ENCODE data around the gene SLC25A13. TPM values are rescaled to one million over a fixed set of nuclear protein-coding genes. Genes with fewer than 3 reads are reported as not detected.

SLC25A13 gene
- total and polyA plus RNA-seq, 2 of the 8 experiments (the other 6 are each of a cell fraction or from before 2014, with no cell fraction given): 30.8 to 85.4 TPM

DNA sequence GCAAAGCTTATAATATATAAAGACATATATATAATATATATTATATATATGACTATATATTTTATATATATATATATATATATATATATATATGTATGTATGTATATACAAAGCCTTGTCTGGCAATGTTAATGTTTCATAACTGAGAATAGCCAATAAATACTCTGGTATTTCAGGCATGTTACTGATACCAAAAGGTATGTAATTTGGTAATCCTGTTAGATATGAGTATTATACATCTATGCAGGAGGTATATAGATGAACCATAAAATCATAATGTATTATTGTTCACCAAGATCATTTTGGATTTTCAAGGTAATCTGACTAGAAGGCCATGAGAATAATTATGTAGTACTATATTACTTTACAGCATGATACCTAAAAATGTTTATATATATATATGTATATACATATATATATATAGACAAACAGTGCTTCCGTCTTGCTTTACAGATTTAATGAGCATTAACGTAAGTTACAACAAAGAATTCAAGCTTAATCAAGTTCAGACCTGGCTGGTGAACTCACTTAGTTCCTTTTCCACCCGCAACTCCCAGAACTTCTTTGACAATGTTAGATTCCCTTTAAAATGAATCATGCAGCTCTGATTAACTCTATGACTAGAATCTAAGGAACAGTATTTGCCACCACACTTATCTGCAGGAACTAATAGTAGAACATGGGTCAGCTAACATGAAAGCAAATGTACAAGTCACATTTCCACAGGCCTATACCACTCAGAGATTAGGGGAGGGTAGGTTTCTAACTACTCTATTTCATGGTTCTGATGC is 82.7 kb downstream of the SLC25A13 start (continued):
- TF ChIP-seq, protein P1, sequence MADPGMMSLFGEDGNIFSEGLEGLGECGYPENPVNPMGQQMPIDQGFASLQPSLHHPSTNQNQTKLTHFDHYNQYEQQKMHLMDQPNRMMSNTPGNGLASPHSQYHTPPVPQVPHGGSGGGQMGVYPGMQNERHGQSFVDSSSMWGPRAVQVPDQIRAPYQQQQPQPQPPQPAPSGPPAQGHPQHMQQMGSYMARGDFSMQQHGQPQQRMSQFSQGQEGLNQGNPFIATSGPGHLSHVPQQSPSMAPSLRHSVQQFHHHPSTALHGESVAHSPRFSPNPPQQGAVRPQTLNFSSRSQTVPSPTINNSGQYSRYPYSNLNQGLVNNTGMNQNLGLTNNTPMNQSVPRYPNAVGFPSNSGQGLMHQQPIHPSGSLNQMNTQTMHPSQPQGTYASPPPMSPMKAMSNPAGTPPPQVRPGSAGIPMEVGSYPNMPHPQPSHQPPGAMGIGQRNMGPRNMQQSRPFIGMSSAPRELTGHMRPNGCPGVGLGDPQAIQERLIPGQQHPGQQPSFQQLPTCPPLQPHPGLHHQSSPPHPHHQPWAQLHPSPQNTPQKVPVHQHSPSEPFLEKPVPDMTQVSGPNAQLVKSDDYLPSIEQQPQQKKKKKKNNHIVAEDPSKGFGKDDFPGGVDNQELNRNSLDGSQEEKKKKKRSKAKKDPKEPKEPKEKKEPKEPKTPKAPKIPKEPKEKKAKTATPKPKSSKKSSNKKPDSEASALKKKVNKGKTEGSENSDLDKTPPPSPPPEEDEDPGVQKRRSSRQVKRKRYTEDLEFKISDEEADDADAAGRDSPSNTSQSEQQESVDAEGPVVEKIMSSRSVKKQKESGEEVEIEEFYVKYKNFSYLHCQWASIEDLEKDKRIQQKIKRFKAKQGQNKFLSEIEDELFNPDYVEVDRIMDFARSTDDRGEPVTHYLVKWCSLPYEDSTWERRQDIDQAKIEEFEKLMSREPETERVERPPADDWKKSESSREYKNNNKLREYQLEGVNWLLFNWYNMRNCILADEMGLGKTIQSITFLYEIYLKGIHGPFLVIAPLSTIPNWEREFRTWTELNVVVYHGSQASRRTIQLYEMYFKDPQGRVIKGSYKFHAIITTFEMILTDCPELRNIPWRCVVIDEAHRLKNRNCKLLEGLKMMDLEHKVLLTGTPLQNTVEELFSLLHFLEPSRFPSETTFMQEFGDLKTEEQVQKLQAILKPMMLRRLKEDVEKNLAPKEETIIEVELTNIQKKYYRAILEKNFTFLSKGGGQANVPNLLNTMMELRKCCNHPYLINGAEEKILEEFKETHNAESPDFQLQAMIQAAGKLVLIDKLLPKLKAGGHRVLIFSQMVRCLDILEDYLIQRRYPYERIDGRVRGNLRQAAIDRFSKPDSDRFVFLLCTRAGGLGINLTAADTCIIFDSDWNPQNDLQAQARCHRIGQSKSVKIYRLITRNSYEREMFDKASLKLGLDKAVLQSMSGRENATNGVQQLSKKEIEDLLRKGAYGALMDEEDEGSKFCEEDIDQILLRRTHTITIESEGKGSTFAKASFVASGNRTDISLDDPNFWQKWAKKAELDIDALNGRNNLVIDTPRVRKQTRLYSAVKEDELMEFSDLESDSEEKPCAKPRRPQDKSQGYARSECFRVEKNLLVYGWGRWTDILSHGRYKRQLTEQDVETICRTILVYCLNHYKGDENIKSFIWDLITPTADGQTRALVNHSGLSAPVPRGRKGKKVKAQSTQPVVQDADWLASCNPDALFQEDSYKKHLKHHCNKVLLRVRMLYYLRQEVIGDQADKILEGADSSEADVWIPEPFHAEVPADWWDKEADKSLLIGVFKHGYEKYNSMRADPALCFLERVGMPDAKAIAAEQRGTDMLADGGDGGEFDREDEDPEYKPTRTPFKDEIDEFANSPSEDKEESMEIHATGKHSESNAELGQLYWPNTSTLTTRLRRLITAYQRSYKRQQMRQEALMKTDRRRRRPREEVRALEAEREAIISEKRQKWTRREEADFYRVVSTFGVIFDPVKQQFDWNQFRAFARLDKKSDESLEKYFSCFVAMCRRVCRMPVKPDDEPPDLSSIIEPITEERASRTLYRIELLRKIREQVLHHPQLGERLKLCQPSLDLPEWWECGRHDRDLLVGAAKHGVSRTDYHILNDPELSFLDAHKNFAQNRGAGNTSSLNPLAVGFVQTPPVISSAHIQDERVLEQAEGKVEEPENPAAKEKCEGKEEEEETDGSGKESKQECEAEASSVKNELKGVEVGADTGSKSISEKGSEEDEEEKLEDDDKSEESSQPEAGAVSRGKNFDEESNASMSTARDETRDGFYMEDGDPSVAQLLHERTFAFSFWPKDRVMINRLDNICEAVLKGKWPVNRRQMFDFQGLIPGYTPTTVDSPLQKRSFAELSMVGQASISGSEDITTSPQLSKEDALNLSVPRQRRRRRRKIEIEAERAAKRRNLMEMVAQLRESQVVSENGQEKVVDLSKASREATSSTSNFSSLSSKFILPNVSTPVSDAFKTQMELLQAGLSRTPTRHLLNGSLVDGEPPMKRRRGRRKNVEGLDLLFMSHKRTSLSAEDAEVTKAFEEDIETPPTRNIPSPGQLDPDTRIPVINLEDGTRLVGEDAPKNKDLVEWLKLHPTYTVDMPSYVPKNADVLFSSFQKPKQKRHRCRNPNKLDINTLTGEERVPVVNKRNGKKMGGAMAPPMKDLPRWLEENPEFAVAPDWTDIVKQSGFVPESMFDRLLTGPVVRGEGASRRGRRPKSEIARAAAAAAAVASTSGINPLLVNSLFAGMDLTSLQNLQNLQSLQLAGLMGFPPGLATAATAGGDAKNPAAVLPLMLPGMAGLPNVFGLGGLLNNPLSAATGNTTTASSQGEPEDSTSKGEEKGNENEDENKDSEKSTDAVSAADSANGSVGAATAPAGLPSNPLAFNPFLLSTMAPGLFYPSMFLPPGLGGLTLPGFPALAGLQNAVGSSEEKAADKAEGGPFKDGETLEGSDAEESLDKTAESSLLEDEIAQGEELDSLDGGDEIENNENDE (IDR thresholded peaks at IDR 0.05; ENCODE audit: insufficient replicate concordance, low read length): no peak
- TF ChIP-seq TCF12 (IDR thresholded peaks at IDR 0.05; ENCODE audit: low read depth, low read length): no peak
- no peak for TF ChIP-seq BACH1 (IDR thresholded peaks at IDR 0.05; ENCODE audit: low read length)
- no peak for TF ChIP-seq MAFK (IDR thresholded peaks at IDR 0.05; ENCODE audit: low read depth, low read length)
- no peak for TF ChIP-seq RBBP5 (IDR thresholded peaks at IDR 0.05; ENCODE audit: borderline replicate concordance, low read depth, low read length)
- TF ChIP-seq GTF2F1 (IDR thresholded peaks at IDR 0.05; ENCODE audit: borderline replicate concordance, low read depth, low read length): no peak
- TF ChIP-seq, protein P2, sequence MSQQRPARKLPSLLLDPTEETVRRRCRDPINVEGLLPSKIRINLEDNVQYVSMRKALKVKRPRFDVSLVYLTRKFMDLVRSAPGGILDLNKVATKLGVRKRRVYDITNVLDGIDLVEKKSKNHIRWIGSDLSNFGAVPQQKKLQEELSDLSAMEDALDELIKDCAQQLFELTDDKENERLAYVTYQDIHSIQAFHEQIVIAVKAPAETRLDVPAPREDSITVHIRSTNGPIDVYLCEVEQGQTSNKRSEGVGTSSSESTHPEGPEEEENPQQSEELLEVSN (IDR thresholded peaks at IDR 0.05): no peak
- no peak for TF ChIP-seq NRF1 (IDR thresholded peaks at IDR 0.05; ENCODE audit: low read depth, low read length)
- TF ChIP-seq SAP30 (IDR thresholded peaks at IDR 0.05; ENCODE audit: insufficient read depth, insufficient replicate concordance, low read length): no peak

All from H1 (cell line).